ENCODE results near the gene P2RY4. TPM values are rescaled to one million over a fixed set of nuclear protein-coding genes. Genes with fewer than 3 reads are reported as not detected.
"Not testable (repeated sequence)": the region's sequence is repeated elsewhere in the genome, so short reads cannot be mapped to it uniquely, and the experiment has no call there.

The P2RY4 gene
- total RNA-seq, 1 donor from 2014 or later: 0.94 TPM

DNA sequence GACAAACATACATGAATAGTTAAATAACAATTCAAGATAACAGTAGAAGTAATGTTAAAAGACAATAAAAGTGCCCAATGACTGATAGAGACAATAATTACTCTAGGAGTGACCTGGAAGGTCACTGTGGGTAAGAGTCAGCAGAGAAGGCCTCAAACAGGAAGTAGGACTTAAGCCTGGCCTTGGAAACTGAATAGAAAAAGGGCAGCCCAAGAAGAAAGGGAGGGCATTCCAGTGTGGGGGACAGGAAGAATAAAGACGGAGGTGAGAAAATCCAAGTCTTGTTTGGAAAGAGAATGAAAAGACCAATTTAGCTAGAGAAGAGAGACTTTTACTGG is 6.0 kb downstream of the P2RY4 start:
- H3K36me3 Mint-ChIP-seq: no peaks in the 10 kb centered on the region
- no peaks in the 10 kb centered on the region for H3K4me1 Mint-ChIP-seq
- H3K4me3 Mint-ChIP-seq: no peak overlapping the region
- H3K27ac Mint-ChIP-seq: no peak overlapping the region
- DNase-seq (ENCODE audit: low spot score in 2 of 2, unreplicated experiment in 2 of 2): no peak
- TF ChIP-seq, protein P1, sequence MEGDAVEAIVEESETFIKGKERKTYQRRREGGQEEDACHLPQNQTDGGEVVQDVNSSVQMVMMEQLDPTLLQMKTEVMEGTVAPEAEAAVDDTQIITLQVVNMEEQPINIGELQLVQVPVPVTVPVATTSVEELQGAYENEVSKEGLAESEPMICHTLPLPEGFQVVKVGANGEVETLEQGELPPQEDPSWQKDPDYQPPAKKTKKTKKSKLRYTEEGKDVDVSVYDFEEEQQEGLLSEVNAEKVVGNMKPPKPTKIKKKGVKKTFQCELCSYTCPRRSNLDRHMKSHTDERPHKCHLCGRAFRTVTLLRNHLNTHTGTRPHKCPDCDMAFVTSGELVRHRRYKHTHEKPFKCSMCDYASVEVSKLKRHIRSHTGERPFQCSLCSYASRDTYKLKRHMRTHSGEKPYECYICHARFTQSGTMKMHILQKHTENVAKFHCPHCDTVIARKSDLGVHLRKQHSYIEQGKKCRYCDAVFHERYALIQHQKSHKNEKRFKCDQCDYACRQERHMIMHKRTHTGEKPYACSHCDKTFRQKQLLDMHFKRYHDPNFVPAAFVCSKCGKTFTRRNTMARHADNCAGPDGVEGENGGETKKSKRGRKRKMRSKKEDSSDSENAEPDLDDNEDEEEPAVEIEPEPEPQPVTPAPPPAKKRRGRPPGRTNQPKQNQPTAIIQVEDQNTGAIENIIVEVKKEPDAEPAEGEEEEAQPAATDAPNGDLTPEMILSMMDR (IDR thresholded peaks at IDR 0.05; ENCODE audit: unreplicated experiment): no peak
- peaks cover 37% of the 10 kb centered on the region for H3K9me3 Mint-ChIP-seq
- no peaks in the 10 kb centered on the region for H3K27me3 Mint-ChIP-seq (ENCODE audit: low read depth)

DNA sequence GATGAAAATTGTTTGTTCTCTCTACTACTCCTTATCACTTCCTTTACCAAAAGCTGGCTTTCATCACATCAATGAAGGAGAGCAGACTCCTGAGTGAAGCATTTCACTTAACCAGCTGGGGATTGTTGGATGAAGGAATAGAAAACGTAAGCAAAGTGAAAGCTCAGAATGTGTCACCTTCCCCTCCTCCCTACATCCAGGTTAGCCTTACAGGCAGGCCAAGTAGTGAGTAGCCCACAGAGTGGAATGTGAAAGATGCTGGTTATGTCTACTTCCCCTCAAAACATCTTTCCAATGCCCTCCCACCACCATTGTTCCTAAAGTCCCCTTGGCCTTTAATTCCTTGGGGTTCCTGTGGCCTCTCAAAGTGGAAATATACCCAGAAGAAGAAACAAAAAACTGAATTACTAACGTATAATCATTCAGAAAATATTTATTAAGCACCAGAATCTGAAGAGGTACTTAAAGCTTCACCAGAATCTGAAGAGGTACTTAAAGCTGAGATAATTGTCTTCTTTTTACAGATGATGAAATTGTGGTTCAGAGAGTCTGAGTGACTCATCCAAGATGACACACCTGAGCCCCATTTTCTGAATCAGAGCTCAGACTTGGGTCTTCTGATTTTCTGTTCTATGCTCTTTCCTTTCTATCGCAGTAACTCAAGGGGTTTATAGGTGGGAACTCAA is 6.5 kb downstream of the P2RY4 start:
- H3K9me3 Mint-ChIP-seq: peaks cover 37% of the 10 kb centered on the region
- TF ChIP-seq, protein P1 (IDR thresholded peaks at IDR 0.05; ENCODE audit: unreplicated experiment): no peak
- no peak overlapping the region for H3K27ac Mint-ChIP-seq
- DNase-seq (ENCODE audit: low spot score in 2 of 2, unreplicated experiment in 2 of 2): no peak
- no peak overlapping the region for H3K4me3 Mint-ChIP-seq
- H3K27me3 Mint-ChIP-seq (ENCODE audit: low read depth): no peaks in the 10 kb centered on the region
- H3K36me3 Mint-ChIP-seq: no peaks in the 10 kb centered on the region
- no peaks in the 10 kb centered on the region for H3K4me1 Mint-ChIP-seq

DNA sequence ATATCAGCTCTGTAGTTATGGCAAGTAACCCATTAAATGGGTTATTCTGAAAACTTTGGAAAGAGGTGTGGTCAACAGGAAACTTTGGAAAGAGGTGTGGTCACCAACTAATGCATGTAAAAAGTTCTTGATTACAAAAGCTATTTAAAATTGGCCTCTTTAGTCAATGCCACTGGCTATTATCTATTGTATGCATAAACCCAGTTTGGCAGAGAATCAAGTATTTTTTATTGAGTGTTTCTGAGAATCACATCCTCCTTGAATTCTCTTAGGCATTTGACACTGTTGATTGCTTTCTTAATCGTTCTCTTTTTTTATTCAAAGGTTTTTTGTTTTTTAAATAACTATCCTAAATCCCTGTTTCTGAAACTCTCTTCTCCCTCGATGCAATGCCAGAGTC is 7.5 kb downstream of the P2RY4 start:
- H3K27ac Mint-ChIP-seq: no peak overlapping the region
- DNase-seq (ENCODE audit: low spot score in 2 of 2, unreplicated experiment in 2 of 2): no peak
- H3K4me3 Mint-ChIP-seq: no peak overlapping the region
- H3K27me3 Mint-ChIP-seq (ENCODE audit: low read depth): no peaks in the 10 kb centered on the region
- no peaks in the 10 kb centered on the region for H3K36me3 Mint-ChIP-seq
- peaks cover 37% of the 10 kb centered on the region for H3K9me3 Mint-ChIP-seq
- no peaks in the 10 kb centered on the region for H3K4me1 Mint-ChIP-seq
- TF ChIP-seq, protein P1 (IDR thresholded peaks at IDR 0.05; ENCODE audit: unreplicated experiment): no peak

DNA sequence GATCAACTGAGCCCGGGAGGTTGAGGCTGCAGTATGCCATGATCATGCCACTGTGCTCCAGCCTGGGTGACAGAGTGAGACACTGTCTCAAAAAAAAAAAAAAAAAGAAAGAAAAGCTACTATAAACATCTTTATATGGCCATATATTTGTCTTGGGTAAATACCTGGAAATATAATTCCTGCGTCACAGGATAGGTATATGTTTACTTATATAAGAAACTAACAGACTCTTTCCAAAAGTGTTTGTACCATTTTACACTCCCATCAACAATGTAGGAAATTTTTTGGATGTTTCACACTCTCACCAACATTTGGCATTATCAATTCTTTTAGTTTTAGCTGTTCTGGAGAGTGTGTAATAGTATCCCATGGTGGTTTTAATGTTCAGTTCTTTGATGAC is 12.8 kb downstream of the P2RY4 start:
- no peak for DNase-seq (ENCODE audit: low spot score in 2 of 2, unreplicated experiment in 2 of 2)
- Mint-ChIP-seq H3K27me3 (ENCODE audit: low read depth) (peaks cover 4% of the 10 kb centered on the region), H3K9me3 (peaks cover 17% of the 10 kb centered on the region), H3K36me3 (no peaks in the 10 kb centered on the region), H3K27ac (no peak overlapping the region), H3K4me3 (no peak overlapping the region), H3K4me1 (no peaks in the 10 kb centered on the region)
- TF ChIP-seq, protein P1 (IDR thresholded peaks at IDR 0.05; ENCODE audit: unreplicated experiment): no peak

DNA sequence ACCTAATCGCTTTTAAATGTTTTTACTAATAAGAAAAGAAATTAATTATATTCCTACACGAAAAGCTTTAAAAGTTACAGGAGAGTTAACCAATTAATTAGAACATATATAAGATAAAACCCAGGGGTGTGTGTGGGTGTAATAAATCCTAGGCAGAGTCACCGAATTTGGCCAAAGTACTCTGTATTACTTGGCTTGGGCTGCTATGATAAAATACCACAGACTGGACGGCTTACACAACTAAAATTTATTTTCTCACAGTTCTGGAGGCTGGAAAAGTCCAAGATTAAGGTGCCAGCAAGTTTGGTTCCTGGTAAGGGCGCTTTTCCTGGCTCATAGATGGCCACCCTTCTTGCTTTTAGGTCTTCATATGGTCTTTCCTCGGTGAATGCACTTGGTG is 15.1 kb downstream of the P2RY4 start:
- Mint-ChIP-seq H3K36me3 (no peaks in the 10 kb centered on the region), H3K4me1 (no peaks in the 10 kb centered on the region), H3K27ac (no peak overlapping the region), H3K27me3 (ENCODE audit: low read depth) (peaks cover 4% of the 10 kb centered on the region), H3K9me3 (peaks cover 9% of the 10 kb centered on the region), H3K4me3 (no peak overlapping the region)
- DNase-seq (ENCODE audit: low spot score in 2 of 2, unreplicated experiment in 2 of 2): no peak
- TF ChIP-seq, protein P1 (IDR thresholded peaks at IDR 0.05; ENCODE audit: unreplicated experiment): no peak

DNA sequence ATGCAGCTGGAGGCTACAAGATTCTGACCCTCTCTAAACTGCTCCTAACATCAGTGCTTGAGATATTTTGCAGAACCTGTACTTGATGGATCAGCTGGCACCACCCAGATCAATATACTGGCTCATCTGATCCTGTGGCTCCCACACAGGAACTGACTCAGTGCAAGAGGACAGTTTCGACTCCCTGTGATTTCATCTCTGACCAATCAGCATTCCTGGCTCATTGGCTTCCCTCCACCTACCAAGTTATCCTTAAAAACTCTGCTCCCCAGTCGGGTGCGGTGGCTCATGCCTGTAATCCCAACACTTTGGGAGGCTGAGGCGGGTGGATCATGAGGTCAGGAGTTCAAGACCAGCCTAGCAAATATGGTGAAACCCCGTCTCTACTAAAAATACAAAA is 16.4 kb downstream of the P2RY4 start:
- not testable (repeated sequence) for H3K27me3 Mint-ChIP-seq (ENCODE audit: low read depth); H3K27ac Mint-ChIP-seq; H3K9me3 Mint-ChIP-seq; H3K36me3 Mint-ChIP-seq; H3K4me1 Mint-ChIP-seq; H3K4me3 Mint-ChIP-seq; DNase-seq (ENCODE audit: low spot score in 2 of 2, unreplicated experiment in 2 of 2)

Data from mesothelial cell of epicardium (in vitro differentiated cells).